Heart right ventricle (tissue), 16 donors: ENCODE data around the gene ZNF469. TPM values are rescaled to one million over a fixed set of nuclear protein-coding genes. Genes with fewer than 3 reads are reported as not detected.
A peak's percentile ranks its signal among the peaks of the same experiment; 100 is the strongest.

Experiments used
- ATAC-seq, 8 donors: fragments of 200-7000 bp; cut with Tn5 transposase; one replicate each; pipeline ENCODE4 v1.9.1; 2020; ENCODE audit warnings: mild to moderate bottlenecking in 8 of 8, moderate library complexity in 8 of 8, moderate number of reproducible peaks in 1 of 8
- DNase-seq, 2 donors: peaks; one replicate each; pipeline ENCODE4 v3.0.0-alpha.2; 2020
- H3K27ac ChIP-seq, 10 donors: fragments of 200-600 bp; sonication (generic) in 2 of 10; one replicate each; pipeline versions ENCODE4 v1.5.0 to v1.8.0; 2020 to 2022; ENCODE audit warnings: mild to moderate bottlenecking in 3 of 10
- H3K27me3 ChIP-seq, 7 donors: fragments of 200-600 bp; one replicate each; pipeline ENCODE4 v1.8.0; 2021 to 2022; ENCODE audit warnings: mild to moderate bottlenecking in 2 of 7
- H3K36me3 ChIP-seq, 9 donors: fragments of 200-600 bp; sonication (generic) in 1 of 9; one replicate each; pipeline versions ENCODE4 v1.5.0 to v1.8.0; 2020 to 2022; ENCODE audit warnings: mild to moderate bottlenecking in 2 of 9
- H3K4me1 ChIP-seq, 9 donors: fragments of 200-600 bp; sonication (generic) in 1 of 9; one replicate each; pipeline versions ENCODE4 v1.5.0 to v1.8.0; 2020 to 2022; ENCODE audit warnings: mild to moderate bottlenecking in 4 of 9
- H3K4me3 ChIP-seq, 10 donors: fragments of 200-600 bp; sonication (generic) in 2 of 10; one replicate each; pipeline versions ENCODE4 v1.5.0 to v1.8.0; 2020 to 2022; ENCODE audit warnings: mild to moderate bottlenecking in 7 of 10, moderate library complexity in 2 of 10
- H3K9me3 ChIP-seq, 11 donors: fragments of 200-600 bp in 10 of 11; sonication (generic) in 2 of 11; one replicate each; pipeline versions ENCODE4 v1.5.0 to v1.8.0; 2013 to 2022; ENCODE audit warnings: mild to moderate bottlenecking in 2 of 11, control low read depth in 1 of 11, moderate library complexity in 1 of 11
- WGBS, 2 donors: extraction: QIAGEN DNeasy Blood & Tissue Kit; methylation state at CpG; one replicate each; pipeline ENCODE4 v1.1.7; 2013; ENCODE audit warnings: inconsistent platforms in 1 of 2; 5-methylcytosine and 5-hydroxymethylcytosine counted together
- intact Hi-C, 10 donors: fragments of 100-400 bp; cut with DNase I; formaldehyde crosslinking; loops; one replicate each; pipeline versions ENCODE4 v1.11.1 to v1.14.2; 2022
- polyA plus RNA-seq, 2 donors: library from polyadenylated mRNA; stranded (reverse); fragments of 200-250 nt; gene quantifications; one replicate each; pipeline ENCODE4 v1.2.3, GENCODE V29; 2013
- total RNA-seq, 10 donors: library from RNA; stranded (reverse); fragmentation: NEBNext Ultra II Directional in 3 of 10; extraction: Animal tissue kit (Norgen Biotek cat#: 25700) in 3 of 10; gene quantifications; one replicate each; pipeline versions ENCODE4 v1.2.1 to v1.2.4, GENCODE V29; 2021 to 2023
- TF ChIP-seq, protein P1 (sequence below), 9 donors: fragments of 200-600 bp; sonication (generic) in 2 of 9; IDR thresholded peaks; one replicate each; pipeline versions ENCODE4 v1.5.0 to v1.8.0; 2021 to 2022; ENCODE audit warnings: antibody characterized with exemption in 9 of 9, mild to moderate bottlenecking in 5 of 9, moderate library complexity in 1 of 9
- donor health status: Arrhythmogenic right ventricular cardiomyopathy.
- donor health status: ischemic (EF 13 %, LVEDD 7.1; RV severe dilation, severe dysfunction).
- donor health status: healthy with polysubstance abuse.
- donor health status: DM: no; HTN: yes; CAD: no.
- donor health status: DM: no; HTN: no; CAD: no.
- donor health status: ischemic (EF 25% LVEDD 6.9; RV normal size, moderate dysfunction).
- donor health status: ischemic (EF 25% LVEDD 5.7; RV mildly dilated, moderate dysfunction).
- donor health status: healthy.
- donor health status: DM: yes; HTN: yes; CAD: no.
- donor health status: Ischemic cardiomyopathy.
- donor health status: ischemic (EF 35%, LVEDD 5.7; RV mildly dilated, moderate dysfunction).
- donor health status: nonischemic (EF 11% LVEDD 7.7; RV severe dilation, severe dysfunction).
- donor health status: DM: yes; HTN: yes; CAD: no.
- donor health status: PGD.
- donor health status: ischemic (EF 29% LVEDD 5.4; RV normal size, mild dysfunction).
- donor health status: nonischemic (EF 23%, LVEDD 6.1; RV moderate dilation, normal function).

Gene ZNF469
- total and polyA plus RNA-seq, 12 donors: 0.23 to 1.7 (median 1.00) TPM

GRCh38 chr16:88389621-88390160 lies 6.9 kb downstream of the ZNF469 start:
- no peak overlapping the region for H3K4me3 ChIP-seq
- no peaks in the 10 kb centered on the region for H3K36me3 ChIP-seq
- 80 to 83% methylated on average over 20 of the region's 20 CpGs for WGBS, 2 donors
- ATAC-seq (no peak), DNase-seq (peak in 1 of 2 donors; percentile 10)
- intact Hi-C loops: no loop called here
- no peak overlapping the region for H3K27ac ChIP-seq
- H3K9me3 ChIP-seq: no peaks in the 10 kb centered on the region
- peaks cover 0 to 29% (median 6%) of the 10 kb centered on the region in 9 donors for H3K4me1 ChIP-seq
- H3K27me3 ChIP-seq: peaks cover 0 to 40% (median 14%) of the 10 kb centered on the region in 7 donors
- TF ChIP-seq, protein P1, sequence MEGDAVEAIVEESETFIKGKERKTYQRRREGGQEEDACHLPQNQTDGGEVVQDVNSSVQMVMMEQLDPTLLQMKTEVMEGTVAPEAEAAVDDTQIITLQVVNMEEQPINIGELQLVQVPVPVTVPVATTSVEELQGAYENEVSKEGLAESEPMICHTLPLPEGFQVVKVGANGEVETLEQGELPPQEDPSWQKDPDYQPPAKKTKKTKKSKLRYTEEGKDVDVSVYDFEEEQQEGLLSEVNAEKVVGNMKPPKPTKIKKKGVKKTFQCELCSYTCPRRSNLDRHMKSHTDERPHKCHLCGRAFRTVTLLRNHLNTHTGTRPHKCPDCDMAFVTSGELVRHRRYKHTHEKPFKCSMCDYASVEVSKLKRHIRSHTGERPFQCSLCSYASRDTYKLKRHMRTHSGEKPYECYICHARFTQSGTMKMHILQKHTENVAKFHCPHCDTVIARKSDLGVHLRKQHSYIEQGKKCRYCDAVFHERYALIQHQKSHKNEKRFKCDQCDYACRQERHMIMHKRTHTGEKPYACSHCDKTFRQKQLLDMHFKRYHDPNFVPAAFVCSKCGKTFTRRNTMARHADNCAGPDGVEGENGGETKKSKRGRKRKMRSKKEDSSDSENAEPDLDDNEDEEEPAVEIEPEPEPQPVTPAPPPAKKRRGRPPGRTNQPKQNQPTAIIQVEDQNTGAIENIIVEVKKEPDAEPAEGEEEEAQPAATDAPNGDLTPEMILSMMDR (IDR thresholded peaks at IDR 0.05): no peak

DNA sequence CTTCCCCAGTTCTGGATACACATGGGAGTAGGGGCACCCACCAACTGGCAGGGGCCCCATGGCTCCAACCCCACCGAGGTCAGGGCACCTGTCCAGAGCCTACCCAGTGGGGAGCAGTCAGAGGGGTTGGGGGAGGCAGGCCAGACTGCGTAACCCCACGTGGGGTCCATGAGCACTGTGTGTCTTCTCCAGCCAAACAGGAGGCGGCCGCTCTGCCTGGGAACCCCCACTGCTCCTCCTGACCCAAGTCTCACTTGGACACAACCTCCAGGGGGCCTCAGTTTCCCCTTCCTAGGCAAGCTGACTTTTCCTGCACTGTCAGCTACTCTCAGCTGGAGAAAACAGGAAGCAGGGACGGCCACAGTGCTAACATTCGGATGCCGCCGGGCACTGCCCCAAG lies 7.5 kb downstream of the ZNF469 start:
- TF ChIP-seq, protein P1 (IDR thresholded peaks at IDR 0.05): no peak
- Histone ChIP-seq H3K36me3 (no peaks in the 10 kb centered on the region), H3K4me1 (peaks cover 0 to 29% (median 6%) of the 10 kb centered on the region in 9 donors), H3K27me3 (peaks cover 0 to 34% (median 13%) of the 10 kb centered on the region in 7 donors), H3K27ac (no peak overlapping the region), H3K9me3 (no peaks in the 10 kb centered on the region), H3K4me3 (no peak overlapping the region)
- intact Hi-C loops: no loop called here
- ATAC-seq (peak in 2 of 8 donors; percentile 7 to 31), DNase-seq (peak in 1 of 2 donors; percentile 26)
- WGBS, 2 donors: 76 to 82% methylated on average over 9 of the region's 9 CpGs

GRCh38 chr16:88390735-88391134 lies 8.0 kb downstream of the ZNF469 start:
- H3K9me3 ChIP-seq: no peaks in the 10 kb centered on the region
- intact Hi-C loops: no loop called here
- WGBS, 2 donors: 74 to 84% methylated on average over 13 of the region's 13 CpGs
- TF ChIP-seq, protein P1 (IDR thresholded peaks at IDR 0.05): no peak
- H3K4me3 ChIP-seq: no peak overlapping the region
- H3K36me3 ChIP-seq: no peaks in the 10 kb centered on the region
- ATAC-seq: peak in 4 of 8 donors; percentile 8 to 38 (median 24)
- H3K4me1 ChIP-seq: peaks cover 0 to 29% (median 6%) of the 10 kb centered on the region in 9 donors
- peak overlapping the region in 4 of 10 donors; percentile 1 to 58 (median 22) for H3K27ac ChIP-seq
- peak in 1 of 2 donors; percentile 25 for DNase-seq
- H3K27me3 ChIP-seq: peaks cover 0 to 33% (median 10%) of the 10 kb centered on the region in 7 donors

DNA sequence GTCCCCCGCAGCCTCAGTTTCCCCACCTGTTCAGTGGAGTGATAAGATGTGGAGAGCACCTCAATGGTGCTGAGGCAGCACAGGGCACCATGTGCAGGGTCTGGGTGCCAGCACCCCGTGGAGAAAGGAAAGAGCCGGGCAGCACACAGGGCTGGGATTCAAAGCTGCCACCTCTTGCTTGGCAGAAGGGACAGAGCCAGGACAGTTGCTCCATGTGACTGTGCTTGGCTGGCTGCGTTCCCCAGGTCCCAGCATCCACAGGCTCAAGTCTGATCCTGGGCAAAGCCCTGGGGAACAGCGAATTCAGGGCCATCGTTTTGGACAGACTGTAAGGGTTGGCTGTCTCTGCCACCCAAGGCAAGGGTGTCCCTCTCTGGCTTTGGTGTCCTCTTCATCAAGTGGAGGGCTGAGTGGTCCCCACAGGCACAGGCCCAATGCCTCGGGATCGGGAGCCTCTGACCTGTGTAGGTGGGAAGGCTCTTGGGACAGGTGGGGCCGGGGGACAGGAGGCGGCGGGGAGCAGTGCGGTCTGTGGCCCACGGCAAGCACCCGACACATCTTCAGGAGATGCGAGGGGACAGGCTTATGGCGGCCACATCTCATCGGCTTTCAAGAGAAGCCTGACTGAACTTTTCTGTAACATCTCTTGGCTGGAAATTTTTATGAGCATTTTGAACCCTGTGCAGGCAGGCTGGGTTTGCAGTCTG lies 8.5 kb downstream of the ZNF469 start:
- Histone ChIP-seq H3K4me3 (no peak overlapping the region), H3K27me3 (peaks cover 0 to 29% (median 6%) of the 10 kb centered on the region in 7 donors), H3K36me3 (no peaks in the 10 kb centered on the region), H3K9me3 (no peaks in the 10 kb centered on the region), H3K27ac (peak overlapping the region in 4 of 10 donors; percentile 4 to 58 (median 22)), H3K4me1 (peaks cover 0 to 29% (median 6%) of the 10 kb centered on the region in 9 donors)
- DNase-seq: peak; percentile 39 to 50
- TF ChIP-seq, protein P1 (IDR thresholded peaks at IDR 0.05): no peak
- intact Hi-C loops: no loop called here
- peak in 7 of 8 donors; percentile 27 to 62 (median 39) for ATAC-seq
- WGBS, 2 donors: 84 to 88% methylated on average over 17 of the region's 17 CpGs
